SK-N-MC (cell line): ENCODE data around the gene IQCB1.
"Not testable (repeated sequence)": the region's sequence is repeated elsewhere in the genome, so short reads cannot be mapped to it uniquely, and the experiment has no call there.

ENCODE experiments used
- DNase-seq: peaks from one replicate; pipeline ENCODE4 v3.0.0-alpha.2; 2011; ENCODE audit warnings: low read depth, low spot score
- H3K27ac ChIP-seq: fragments of 200-600 bp; sonication (generic); 2 replicates; pipeline ENCODE4 v1.5.1; 2016; ENCODE audit warnings: mixed run types
- H3K36me3 ChIP-seq: fragments of 200-600 bp; sonication (generic); 2 replicates; pipeline ENCODE4 v1.6.1; 2017; ENCODE audit warnings: antibody characterized with exemption, low read length, mixed read lengths; ENCODE audit not compliant: insufficient read depth
- H3K4me3 ChIP-seq: fragments of 200-600 bp; sonication (generic); 2 replicates; pipeline ENCODE4 v1.5.1; 2016
- H3K9ac ChIP-seq: fragments of 200-600 bp; sonication (generic); 2 replicates; pipeline ENCODE4 v1.8.0; 2017; ENCODE audit warnings: mixed run types, mixed read lengths; ENCODE audit not compliant: insufficient read length
- H3K9me3 ChIP-seq: fragments of 200-600 bp; sonication (generic); 2 replicates; pipeline ENCODE4 v1.6.1; 2017; ENCODE audit warnings: low read depth, mild to moderate bottlenecking, antibody characterized with exemption, low read length, moderate library complexity, mixed read lengths
- EZH2 ChIP-seq: fragments of 200-600 bp; sonication (generic); IDR thresholded peaks from one replicate; pipeline ENCODE4 v1.6.1; 2017; ENCODE audit warnings: antibody characterized with exemption
- FOXP2 ChIP-seq: optimal IDR thresholded peaks from 2 replicates; pipeline ENCODE3; 2011; ENCODE audit warnings: mild to moderate bottlenecking, moderate library complexity; ENCODE audit not compliant: insufficient read depth; ENCODE audit errors: extremely low read length, control extremely low read depth
- POLR2AphosphoS5 ChIP-seq: IDR thresholded peaks from 2 replicates; pipeline ENCODE4 v1.6.1; 2012; ENCODE audit warnings: mild to moderate bottlenecking, low read depth, low read length, borderline replicate concordance

IQCB1 gene

GRCh38 chr3:121834671-121835464 is at the start of gene IQCB1, which contains the start of gene EAF2:
TSS of gene IQCB1 (minus strand) at chr3:121835060. CDS start at chr3:121828960, 6,100 bp downstream.
TSS of gene EAF2 (plus strand) at chr3:121835209. CDS start at chr3:121835286, 77 bp downstream.
- Histone ChIP-seq H3K4me3 (peak within 1 kb of the TSS; percentile 96), H3K9me3 (no peaks in the 10 kb centered on the region), H3K27ac (peak within 1 kb of the TSS; percentile 72; the same call in 1 of the 2 replicates), H3K9ac (peak within 1 kb of the TSS; percentile 95), H3K36me3 (peaks cover 36% of the 10 kb centered on the region)
- DNase-seq: peak; percentile 81
- peak; percentile 98 for TF ChIP-seq POLR2AphosphoS5
- TF ChIP-seq EZH2: no peak

- TF ChIP-seq FOXP2: no peak
- no peak for TF ChIP-seq EZH2
- no peak for TF ChIP-seq POLR2AphosphoS5
Measured at GRCh38 chr3:121883507-121883906, 48.6 kb upstream of the IQCB1 start.

GRCh38 chr3:121878411-121878810 is 43.6 kb upstream of the IQCB1 start:
- DNase-seq: no peak
- Histone ChIP-seq H3K9ac (no peak overlapping the region), H3K27ac (no peak overlapping the region), H3K36me3 (no peaks in the 10 kb centered on the region), H3K4me3 (no peak overlapping the region), H3K9me3 (no peaks in the 10 kb centered on the region)
- no peak for TF ChIP-seq FOXP2
- no peak for TF ChIP-seq POLR2AphosphoS5
- TF ChIP-seq EZH2: no peak

More at GRCh38 chr3:121883507-121883906, 48.6 kb upstream of the IQCB1 start:
- no peak overlapping the region for H3K27ac ChIP-seq
- no peak overlapping the region for H3K4me3 ChIP-seq
- peak; percentile 18 for DNase-seq
- H3K9me3 ChIP-seq: no peaks in the 10 kb centered on the region
- H3K36me3 ChIP-seq: no peaks in the 10 kb centered on the region
- no peak overlapping the region for H3K9ac ChIP-seq

- DNase-seq: no peak
Measured at GRCh38 chr3:121871430-121871829, 36.6 kb upstream of the IQCB1 start.

GRCh38 chr3:121870717-121871116 is 35.9 kb upstream of the IQCB1 start:
- no peak for TF ChIP-seq POLR2AphosphoS5
- no peak for TF ChIP-seq FOXP2
- no peak for TF ChIP-seq EZH2
- Histone ChIP-seq H3K9ac (no peak overlapping the region), H3K4me3 (no peak overlapping the region), H3K9me3 (no peaks in the 10 kb centered on the region), H3K27ac (no peak overlapping the region), H3K36me3 (no peaks in the 10 kb centered on the region)
- DNase-seq: no peak

More at GRCh38 chr3:121871430-121871829, 36.6 kb upstream of the IQCB1 start:
- no peaks in the 10 kb centered on the region for H3K36me3 ChIP-seq
- H3K27ac ChIP-seq: no peak overlapping the region
- no peaks in the 10 kb centered on the region for H3K9me3 ChIP-seq
- no peak overlapping the region for H3K9ac ChIP-seq
- TF ChIP-seq FOXP2: no peak
- H3K4me3 ChIP-seq: no peak overlapping the region

GRCh38 chr3:121869736-121870135 is 34.9 kb upstream of the IQCB1 start:
- Histone ChIP-seq H3K36me3 (no peaks in the 10 kb centered on the region), H3K9ac (no peak overlapping the region), H3K27ac (no peak overlapping the region), H3K4me3 (no peak overlapping the region), H3K9me3 (no peaks in the 10 kb centered on the region)
- TF ChIP-seq FOXP2 (no peak), POLR2AphosphoS5 (no peak), EZH2 (no peak)
- no peak for DNase-seq

- Histone ChIP-seq H3K9ac (no peak overlapping the region), H3K9me3 (no peaks in the 10 kb centered on the region), H3K36me3 (no peaks in the 10 kb centered on the region), H3K27ac (no peak overlapping the region), H3K4me3 (no peak overlapping the region)
- TF ChIP-seq EZH2: no peak
- TF ChIP-seq POLR2AphosphoS5: no peak
- no peak for TF ChIP-seq FOXP2
- DNase-seq: no peak
Measured at GRCh38 chr3:121863801-121864200, 28.9 kb upstream of the IQCB1 start.

GRCh38 chr3:121863247-121863646 is 28.4 kb upstream of the IQCB1 start:
- not testable (repeated sequence) for H3K4me3 ChIP-seq

GRCh38 chr3:121857778-121858177 is 22.9 kb upstream of the IQCB1 start:
- not testable (repeated sequence) for H3K36me3 ChIP-seq, H3K9ac ChIP-seq, H3K27ac ChIP-seq, DNase-seq, H3K4me3 ChIP-seq, H3K9me3 ChIP-seq

More at GRCh38 chr3:121863247-121863646, 28.4 kb upstream of the IQCB1 start:
- H3K9me3 ChIP-seq, H3K36me3 ChIP-seq, DNase-seq, H3K27ac ChIP-seq, H3K9ac ChIP-seq: not testable (repeated sequence)
